Pancreas (tissue), 10 donors: ENCODE measurements around the gene PFDN5. TPM values are rescaled to one million over a fixed set of nuclear protein-coding genes. Genes with fewer than 3 reads are reported as not detected.

Experiments used
- ATAC-seq, 4 donors: fragments of 200-7000 bp; cut with Tn5 transposase; one replicate each; pipeline versions ENCODE4 v1.8.0 to v1.9.1; 2020; ENCODE audit warnings: mild to moderate bottlenecking in 4 of 4, moderate library complexity in 4 of 4
- DNase-seq, 6 donors: peaks; one replicate each; pipeline ENCODE4 v3.0.0-alpha.2; 2020
- FAIRE-seq: peaks from 2 replicates; lab custom pipeline; 2012; peaks lifted over from hg19 to GRCh38; lab: Jason Lieb, UNC
- H3K27ac ChIP-seq, 4 donors: fragments of 200-600 bp; sonication (generic); 1 replicate in 3 of 4; 2 replicates in 1 of 4; pipeline versions ENCODE4 v1.5.0 to v1.8.0; 2020
- H3K27me3 ChIP-seq, 4 donors: fragments of 200-600 bp; one replicate each; pipeline ENCODE4 v1.8.0; 2021
- H3K36me3 ChIP-seq, 3 donors: fragments of 200-600 bp; sonication (generic) in 1 of 3; one replicate each; pipeline versions ENCODE4 v1.5.0 to v1.8.0; 2020 to 2021
- H3K4me1 ChIP-seq, 3 donors: fragments of 200-600 bp; one replicate each; pipeline ENCODE4 v1.8.0; 2021
- H3K4me3 ChIP-seq, 4 donors: fragments of 200-600 bp; sonication (generic) in 2 of 4; one replicate each; pipeline versions ENCODE4 v1.5.0 to v1.8.0; 2020 to 2021
- H3K9me3 ChIP-seq, 4 donors: fragments of 200-600 bp; one replicate each; pipeline ENCODE4 v1.8.0; 2021
- CTCF ChIP-seq, 4 donors: fragments of 200-600 bp; sonication (generic) in 3 of 4; IDR thresholded peaks; one replicate each; pipeline versions ENCODE4 v1.5.0 to v1.8.0; 2021; ENCODE audit warnings: antibody characterized with exemption in 4 of 4
- WGBS, 2 donors: extraction: QIAGEN DNeasy Blood & Tissue Kit; methylation state at CpG; one replicate each; pipeline ENCODE4 v1.1.7; 2013; 5-methylcytosine and 5-hydroxymethylcytosine counted together
- intact Hi-C, 3 donors: fragments of 100-400 bp; cut with DNase I; formaldehyde crosslinking; loops; one replicate each; pipeline versions ENCODE4 v1.11.1 to v1.14.2; 2022
- polyA plus RNA-seq, 2 donors: library from polyadenylated mRNA; stranded (reverse); fragments of 200-250 nt; gene quantifications; one replicate each; pipeline ENCODE4 v1.2.3, GENCODE V29; 2013
- total RNA-seq, 6 donors: library from RNA; stranded (reverse); fragmentation: NEBNext Ultra II Directional in 4 of 6; extraction: Animal tissue kit (Norgen Biotek cat#: 25700) in 4 of 6; gene quantifications; one replicate each; pipeline versions ENCODE4 v1.2.1 to v1.2.4, GENCODE V29; 2021 to 2023
- donor health status: healthy with polysubstance abuse.
- donor health status: DM: no; HTN: no; CAD: no; lungs with moderate emphysema.
- donor health status: DM: no; HTN: no; CAD: no.
- donor health status: control.
- donor health status: control.
- donor health status: Bipolar disorder and iron deficiency.
- donor health status: DM: yes; HTN: yes; CAD: no.
- donor health status: DM: no; HTN: no; CAD: no.
- donor health status: DM: no; HTN: no; CAD: no.
- donor health status: DM: yes; HTN: yes; CAD: no.

Gene PFDN5
- total and polyA plus RNA-seq, 8 donors: 203 to 875 (median 244) TPM

- no peak overlapping the region for H3K4me3 ChIP-seq
- no peaks in the 10 kb centered on the region for H3K9me3 ChIP-seq
- H3K4me1 ChIP-seq: peaks cover 0 to 5% (median 0%) of the 10 kb centered on the region in 3 donors
- no peak for DNase-seq
- TF ChIP-seq CTCF (IDR thresholded peaks at IDR 0.05): no peak
- no peak for FAIRE-seq
- 47 to 62% methylated on average over 2 of the region's 2 CpGs for WGBS, 2 donors
- intact Hi-C loops: no loop called here
- ATAC-seq: no peak
- no peaks in the 10 kb centered on the region for H3K36me3 ChIP-seq
- no peaks in the 10 kb centered on the region for H3K27me3 ChIP-seq
- H3K27ac ChIP-seq: no peak overlapping the region
These were observed 29.6 kb upstream of the PFDN5 start for GRCh38 chr12:53265783-53266182.

GRCh38 chr12:53267306-53267998 lies 27.9 kb upstream of the PFDN5 start:
- no peak for FAIRE-seq
- intact Hi-C loops: no loop called here
- Histone ChIP-seq H3K9me3 (no peaks in the 10 kb centered on the region), H3K4me1 (peaks cover 0 to 5% (median 0%) of the 10 kb centered on the region in 3 donors), H3K4me3 (peak overlapping the region; percentile 31 to 69 (median 59)), H3K36me3 (no peaks in the 10 kb centered on the region), H3K27ac (peak overlapping the region in 2 of 4 donors; percentile 28 to 50), H3K27me3 (no peaks in the 10 kb centered on the region)
- DNase-seq: no peak
- 51 to 52% methylated on average over 18 of the region's 18 CpGs for WGBS, 2 donors
- no peak for TF ChIP-seq CTCF (IDR thresholded peaks at IDR 0.05)
- ATAC-seq: peak; percentile 7 to 47 (median 38)

- TF ChIP-seq CTCF (IDR thresholded peaks at IDR 0.05): no peak
- peak in 5 of 6 donors; percentile 34 to 84 (median 53) for DNase-seq
- H3K27me3 ChIP-seq: no peaks in the 10 kb centered on the region
- 0 to 1% methylated on average over 51 to 58 of the region's 58 CpGs for WGBS, 2 donors
- H3K4me1 ChIP-seq: peaks cover 0 to 5% (median 0%) of the 10 kb centered on the region in 3 donors
- H3K4me3 ChIP-seq: peak within 1 kb of the TSS; percentile 31 to 69 (median 59)
- ATAC-seq: peak; percentile 91 to 96 (median 95)
- H3K9me3 ChIP-seq: no peaks in the 10 kb centered on the region
- FAIRE-seq: no peak
- peak within 1 kb of the TSS in 2 of 4 donors; percentile 28 to 50 for H3K27ac ChIP-seq
- no peaks in the 10 kb centered on the region for H3K36me3 ChIP-seq
- intact Hi-C loops: no loop called here
These were observed 27.2 kb upstream of the PFDN5 start, which contains the start of gene ESPL1 for GRCh38 chr12:53267999-53268629. ESPL1 (plus strand) TSS chr12:53268299; CDS start chr12:53268767, 468 bp downstream.

- DNase-seq (no peak), FAIRE-seq (no peak), ATAC-seq (peak in 2 of 4 donors; percentile 13)
- no peak overlapping the region for H3K27ac ChIP-seq
- H3K4me1 ChIP-seq: peaks cover 0 to 5% (median 0%) of the 10 kb centered on the region in 3 donors
- WGBS, 2 donors: 52 to 58% methylated on average over 20 of the region's 20 CpGs
- intact Hi-C loops: no loop called here
- H3K27me3 ChIP-seq: no peaks in the 10 kb centered on the region
- no peaks in the 10 kb centered on the region for H3K36me3 ChIP-seq
- peak overlapping the region; percentile 31 to 69 (median 59) for H3K4me3 ChIP-seq
- H3K9me3 ChIP-seq: no peaks in the 10 kb centered on the region
- no peak for TF ChIP-seq CTCF (IDR thresholded peaks at IDR 0.05)
These were observed 26.4 kb upstream of the PFDN5 start for GRCh38 chr12:53268630-53269562.
